Measurements from ENCODE around the gene NEDD4L.

DNA sequence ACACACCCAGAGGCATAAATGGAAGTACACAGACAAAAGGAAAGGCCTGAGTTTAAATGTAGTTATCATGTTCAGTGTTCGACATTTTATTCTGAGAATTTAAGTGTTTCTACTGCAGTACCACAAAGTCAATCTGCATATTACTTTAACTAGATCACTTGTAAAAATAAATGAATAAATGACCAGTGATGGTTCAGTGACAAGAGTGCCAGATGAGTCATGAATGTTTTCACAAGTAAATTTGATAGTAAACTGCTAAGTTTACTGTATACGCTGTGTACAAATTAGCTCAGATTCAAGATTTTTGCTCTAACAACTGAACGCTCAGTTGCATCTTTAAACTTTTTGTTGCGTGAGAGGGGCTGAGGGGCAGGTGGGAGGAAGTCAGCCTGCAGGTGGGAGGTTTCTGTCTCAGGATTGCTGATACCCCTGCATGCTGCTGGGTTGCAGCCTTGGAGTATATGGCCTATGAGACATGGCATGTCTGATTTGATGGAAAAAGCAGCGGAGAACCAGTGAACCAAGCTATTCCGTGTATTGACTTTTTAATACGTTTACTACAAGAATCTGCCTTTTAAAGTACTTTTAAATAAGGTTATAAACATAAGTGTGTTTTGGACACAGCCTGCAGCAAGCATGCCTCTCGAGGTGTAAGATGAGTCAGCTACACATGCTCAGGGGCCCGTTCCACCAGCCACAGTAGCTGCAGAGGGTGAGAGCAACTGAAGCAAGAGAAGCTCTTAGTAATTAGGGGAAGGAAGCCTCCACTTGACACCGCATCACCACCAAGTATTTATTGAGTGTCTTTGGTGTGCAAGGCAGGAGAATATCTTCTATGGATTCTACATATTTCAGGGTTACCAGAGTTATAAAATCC, 245.1 kb downstream of the NEDD4L start:
- no peak for TF ChIP-seq HDGF (IDR thresholded peaks at IDR 0.05; ENCODE audit: borderline replicate concordance)
- no peak for TF ChIP-seq ELF4 (IDR thresholded peaks at IDR 0.05)
- TF ChIP-seq SUZ12 (IDR thresholded peaks at IDR 0.05): no peak
- TF ChIP-seq FOXK2 (IDR thresholded peaks at IDR 0.05): no peak
- no peak for TF ChIP-seq SP1 (IDR thresholded peaks at IDR 0.05)
- no peak for TF ChIP-seq NFRKB (IDR thresholded peaks at IDR 0.05)
- TF ChIP-seq FOXM1 (IDR thresholded peaks at IDR 0.05; ENCODE audit: borderline replicate concordance): no peak
- no peak for TF ChIP-seq ARNT (IDR thresholded peaks at IDR 0.05)
- TF ChIP-seq BHLHE40 (IDR thresholded peaks at IDR 0.05; ENCODE audit: borderline replicate concordance): no peak
- TF ChIP-seq L3MBTL2 (conservative IDR thresholded peaks at IDR 0.05): no peak
